ENCODE results near the gene PPM1H. TPM values are rescaled to one million over a fixed set of nuclear protein-coding genes. Genes with fewer than 3 reads are reported as not detected.

PPM1H gene
- total RNA-seq, 2 donors from 2014 or later = 46.4 to 74.4 TPM

- no peak overlapping the region for H3K27ac Mint-ChIP-seq
- Histone ChIP-seq H3K36me3 (ENCODE audit: control insufficient read depth, insufficient read depth, low read length) (no peaks in the 10 kb centered on the region), H3K4me3 (ENCODE audit: low read length) (no peak overlapping the region), H3K4me1 (ENCODE audit: control insufficient read depth, insufficient read depth, low read length) (peaks cover 16% of the 10 kb centered on the region), H3K27ac (ENCODE audit: low read depth, low read length) (no peak overlapping the region), H3K27me3 (ENCODE audit: control insufficient read depth, insufficient read depth, low read length, poor library complexity, severe bottlenecking) (no peaks in the 10 kb centered on the region), H3K9me3 (ENCODE audit: control insufficient read depth, low read length) (no peaks in the 10 kb centered on the region), H3K9ac (ENCODE audit: extremely low read depth, low read length, poor library complexity, severe bottlenecking) (no peak overlapping the region)
- peaks cover 1% of the 10 kb centered on the region for H3K36me3 Mint-ChIP-seq (ENCODE audit: low read depth)
- TF ChIP-seq, protein P1, sequence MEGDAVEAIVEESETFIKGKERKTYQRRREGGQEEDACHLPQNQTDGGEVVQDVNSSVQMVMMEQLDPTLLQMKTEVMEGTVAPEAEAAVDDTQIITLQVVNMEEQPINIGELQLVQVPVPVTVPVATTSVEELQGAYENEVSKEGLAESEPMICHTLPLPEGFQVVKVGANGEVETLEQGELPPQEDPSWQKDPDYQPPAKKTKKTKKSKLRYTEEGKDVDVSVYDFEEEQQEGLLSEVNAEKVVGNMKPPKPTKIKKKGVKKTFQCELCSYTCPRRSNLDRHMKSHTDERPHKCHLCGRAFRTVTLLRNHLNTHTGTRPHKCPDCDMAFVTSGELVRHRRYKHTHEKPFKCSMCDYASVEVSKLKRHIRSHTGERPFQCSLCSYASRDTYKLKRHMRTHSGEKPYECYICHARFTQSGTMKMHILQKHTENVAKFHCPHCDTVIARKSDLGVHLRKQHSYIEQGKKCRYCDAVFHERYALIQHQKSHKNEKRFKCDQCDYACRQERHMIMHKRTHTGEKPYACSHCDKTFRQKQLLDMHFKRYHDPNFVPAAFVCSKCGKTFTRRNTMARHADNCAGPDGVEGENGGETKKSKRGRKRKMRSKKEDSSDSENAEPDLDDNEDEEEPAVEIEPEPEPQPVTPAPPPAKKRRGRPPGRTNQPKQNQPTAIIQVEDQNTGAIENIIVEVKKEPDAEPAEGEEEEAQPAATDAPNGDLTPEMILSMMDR (conservative IDR thresholded peaks at IDR 0.05) = no peak
- no peak for DNase-seq
- H3K4me3 Mint-ChIP-seq = no peak overlapping the region
- 92 to 96% methylated on average over 3 to 4 of the region's 4 CpGs for WGBS, 2 experiments (ENCODE audit: insufficient coverage in 1 of 2, insufficient read length in 1 of 2)
- H3K9me3 Mint-ChIP-seq = no peaks in the 10 kb centered on the region
- no peaks in the 10 kb centered on the region for H3K27me3 Mint-ChIP-seq (ENCODE audit: insufficient read depth)
- peaks cover 44% of the 10 kb centered on the region for H3K4me1 Mint-ChIP-seq
These were observed 162.5 kb downstream of the PPM1H start for GRCh38 chr12:62772416-62772955.

DNA sequence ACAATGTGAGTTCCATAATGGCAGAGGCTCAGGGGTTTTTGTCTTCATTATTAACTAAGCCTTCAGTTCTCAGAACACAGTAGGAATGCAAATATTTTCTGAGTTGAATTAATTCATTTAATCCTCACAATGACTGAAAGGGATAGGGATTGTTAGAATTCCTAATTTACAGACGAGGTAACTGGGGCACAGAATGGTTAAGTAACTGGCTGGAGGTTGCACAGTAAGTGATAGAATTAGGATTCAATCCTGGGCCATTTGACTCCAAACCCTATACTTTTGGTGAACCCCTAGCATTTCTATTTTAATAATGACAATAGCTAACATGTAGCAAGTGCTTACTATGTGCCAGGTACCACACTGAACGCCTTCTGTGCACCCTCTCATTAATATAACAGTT, 163.1 kb downstream of the PPM1H start:
- Histone ChIP-seq H3K9me3 (ENCODE audit: control insufficient read depth, low read length) (no peaks in the 10 kb centered on the region), H3K4me3 (ENCODE audit: low read length) (no peak overlapping the region), H3K36me3 (ENCODE audit: control insufficient read depth, insufficient read depth, low read length) (no peaks in the 10 kb centered on the region), H3K27ac (ENCODE audit: low read depth, low read length) (no peak overlapping the region), H3K9ac (ENCODE audit: extremely low read depth, low read length, poor library complexity, severe bottlenecking) (no peak overlapping the region), H3K4me1 (ENCODE audit: control insufficient read depth, insufficient read depth, low read length) (peaks cover 18% of the 10 kb centered on the region), H3K27me3 (ENCODE audit: control insufficient read depth, insufficient read depth, low read length, poor library complexity, severe bottlenecking) (no peaks in the 10 kb centered on the region)
- Mint-ChIP-seq H3K4me1 (peaks cover 49% of the 10 kb centered on the region), H3K27me3 (ENCODE audit: insufficient read depth) (no peaks in the 10 kb centered on the region), H3K27ac (no peak overlapping the region), H3K4me3 (no peak overlapping the region), H3K36me3 (ENCODE audit: low read depth) (peaks cover 1% of the 10 kb centered on the region), H3K9me3 (no peaks in the 10 kb centered on the region)
- WGBS, 2 experiments (ENCODE audit: insufficient coverage in 1 of 2, insufficient read length in 1 of 2) = 80 to 81% methylated on average over 2 of the region's 2 CpGs
- no peak for DNase-seq
- TF ChIP-seq, protein P1 (conservative IDR thresholded peaks at IDR 0.05) = no peak

GRCh38 chr12:62770381-62770780, 164.6 kb downstream of the PPM1H start:
- Mint-ChIP-seq H3K9me3 (no peaks in the 10 kb centered on the region), H3K4me3 (no peak overlapping the region), H3K27me3 (ENCODE audit: insufficient read depth) (no peaks in the 10 kb centered on the region), H3K36me3 (ENCODE audit: low read depth) (peaks cover 3% of the 10 kb centered on the region), H3K4me1 (peaks cover 53% of the 10 kb centered on the region), H3K27ac (peak overlapping the region; percentile 90)
- Histone ChIP-seq H3K4me1 (ENCODE audit: control insufficient read depth, insufficient read depth, low read length) (peaks cover 18% of the 10 kb centered on the region), H3K36me3 (ENCODE audit: control insufficient read depth, insufficient read depth, low read length) (no peaks in the 10 kb centered on the region), H3K9ac (ENCODE audit: extremely low read depth, low read length, poor library complexity, severe bottlenecking) (peak overlapping the region; percentile 12), H3K27me3 (ENCODE audit: control insufficient read depth, insufficient read depth, low read length, poor library complexity, severe bottlenecking) (no peaks in the 10 kb centered on the region), H3K4me3 (ENCODE audit: low read length) (no peak overlapping the region), H3K27ac (ENCODE audit: low read depth, low read length) (peak overlapping the region; percentile 55), H3K9me3 (ENCODE audit: control insufficient read depth, low read length) (no peaks in the 10 kb centered on the region)
- WGBS, 2 experiments (ENCODE audit: insufficient coverage in 1 of 2, insufficient read length in 1 of 2) = 76 to 82% methylated on average over 2 of the region's 2 CpGs
- DNase-seq = no peak
- TF ChIP-seq, protein P1 (conservative IDR thresholded peaks at IDR 0.05) = no peak

All from endodermal cell (in vitro differentiated cells).